Tibial nerve (tissue), 4 donors: ENCODE results near the gene CALR.

ENCODE experiments used
- CTCF ChIP-seq, 5 experiments: fragments of 200-600 bp in 3 of 5; fragments of 450-650 bp in 2 of 5; sonication (generic) in 3 of 5; IDR thresholded peaks; one replicate each; pipeline ENCODE4 v1.5.1; 2016 to 2019; ENCODE audit warnings: antibody characterized with exemption in 5 of 5, mild to moderate bottlenecking in 3 of 5, moderate library complexity in 2 of 5
- EP300 ChIP-seq, 2 donors: sonication (generic); formaldehyde crosslinking; IDR thresholded peaks; one replicate each; pipeline ENCODE4 v1.6.1; 2017; ENCODE audit warnings: antibody characterized with exemption in 2 of 2, mild to moderate bottlenecking in 1 of 2
- POLR2A ChIP-seq, 2 donors: fragments of 450-650 bp; IDR thresholded peaks; one replicate each; pipeline ENCODE4 v1.6.1; 2017; ENCODE audit warnings: antibody characterized with exemption in 2 of 2, mild to moderate bottlenecking in 2 of 2, moderate library complexity in 2 of 2

DNA sequence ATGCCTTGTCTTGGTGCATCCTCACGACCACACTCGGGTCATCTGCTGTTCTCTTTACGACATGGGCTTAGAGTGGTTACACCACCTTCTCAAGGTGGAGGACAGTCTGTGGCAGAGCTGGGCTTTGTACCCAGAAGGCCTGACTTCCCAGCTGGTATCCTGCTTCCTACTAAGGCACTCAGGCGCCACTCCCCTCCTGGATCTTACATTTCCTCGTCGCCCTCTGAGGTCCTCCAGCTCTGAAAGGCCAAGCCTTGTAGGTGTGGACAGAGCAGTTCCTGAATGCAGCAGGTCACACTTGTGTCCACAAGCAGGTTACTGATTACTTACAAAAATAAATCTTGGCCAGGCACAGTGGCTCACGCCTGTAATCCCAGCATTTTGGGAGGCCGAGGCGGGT, 31.2 kb upstream of the CALR start:
- TF ChIP-seq CTCF (IDR thresholded peaks at IDR 0.05) (no peak), EP300 (IDR thresholded peaks at IDR 0.05) (no peak), POLR2A (IDR thresholded peaks at IDR 0.05) (no peak)
